Mammary epithelial cell (primary cell): ENCODE data around the gene TNNC1.

Experiments used
- EZH2 ChIP-seq: IDR thresholded peaks from 2 replicates; pipeline ENCODE4 v1.6.1; 2012; ENCODE audit warnings: low read length, inconsistent platforms, borderline replicate concordance
- TF ChIP-seq, protein P1 (sequence below), 2 donors: IDR thresholded peaks in 1 of 2; conservative IDR thresholded peaks in 1 of 2; 2 replicates each; pipeline ENCODE4 v1.5.1; 2011 to 2012; ENCODE audit warnings: inconsistent platforms in 2 of 2, low read length in 2 of 2, mild to moderate bottlenecking in 2 of 2, control low read depth in 1 of 2, low read depth in 1 of 2; ENCODE audit not compliant: insufficient read depth in 1 of 2; ENCODE audit errors: extremely low read depth in 1 of 2

DNA sequence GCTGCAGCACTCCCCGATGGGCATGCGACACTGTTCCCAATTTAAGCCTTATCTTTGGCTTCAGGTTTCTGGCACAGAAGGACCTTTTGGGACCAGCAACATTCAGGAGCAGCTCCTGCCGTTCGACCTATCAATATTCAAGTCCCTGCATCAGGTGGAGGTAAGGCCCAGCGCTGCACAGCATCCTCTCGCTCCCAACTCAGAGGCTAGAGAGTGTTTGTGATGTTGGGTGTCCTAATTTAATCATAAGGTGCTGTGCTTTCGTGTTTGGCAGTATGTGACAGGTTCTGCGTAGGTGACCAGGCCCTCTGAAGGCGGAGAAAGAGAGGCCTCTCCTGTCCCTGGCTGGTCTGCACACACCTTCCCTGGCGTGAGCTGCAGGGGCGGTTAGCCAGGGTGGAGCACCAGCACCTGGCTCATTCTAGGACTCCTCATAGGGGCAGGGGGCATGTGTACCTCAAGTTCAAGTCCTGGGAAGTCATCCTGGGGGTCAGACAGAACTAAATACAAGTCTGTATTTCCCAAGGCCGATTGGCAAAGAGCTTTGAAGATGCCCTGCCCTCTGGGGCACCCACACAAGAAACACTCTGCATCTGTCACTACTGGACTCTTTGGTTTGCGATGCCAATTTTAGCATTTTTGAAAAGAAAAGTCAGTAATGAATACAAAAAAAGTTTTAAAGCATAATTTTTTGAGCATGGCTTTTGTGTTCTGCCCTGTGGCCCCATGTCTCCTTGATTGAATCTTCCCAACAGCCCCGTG, 18.6 kb upstream of the TNNC1 start:
- no peak for TF ChIP-seq EZH2
- TF ChIP-seq, protein P1, sequence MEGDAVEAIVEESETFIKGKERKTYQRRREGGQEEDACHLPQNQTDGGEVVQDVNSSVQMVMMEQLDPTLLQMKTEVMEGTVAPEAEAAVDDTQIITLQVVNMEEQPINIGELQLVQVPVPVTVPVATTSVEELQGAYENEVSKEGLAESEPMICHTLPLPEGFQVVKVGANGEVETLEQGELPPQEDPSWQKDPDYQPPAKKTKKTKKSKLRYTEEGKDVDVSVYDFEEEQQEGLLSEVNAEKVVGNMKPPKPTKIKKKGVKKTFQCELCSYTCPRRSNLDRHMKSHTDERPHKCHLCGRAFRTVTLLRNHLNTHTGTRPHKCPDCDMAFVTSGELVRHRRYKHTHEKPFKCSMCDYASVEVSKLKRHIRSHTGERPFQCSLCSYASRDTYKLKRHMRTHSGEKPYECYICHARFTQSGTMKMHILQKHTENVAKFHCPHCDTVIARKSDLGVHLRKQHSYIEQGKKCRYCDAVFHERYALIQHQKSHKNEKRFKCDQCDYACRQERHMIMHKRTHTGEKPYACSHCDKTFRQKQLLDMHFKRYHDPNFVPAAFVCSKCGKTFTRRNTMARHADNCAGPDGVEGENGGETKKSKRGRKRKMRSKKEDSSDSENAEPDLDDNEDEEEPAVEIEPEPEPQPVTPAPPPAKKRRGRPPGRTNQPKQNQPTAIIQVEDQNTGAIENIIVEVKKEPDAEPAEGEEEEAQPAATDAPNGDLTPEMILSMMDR (conservative IDR thresholded peaks at IDR 0.05 in 1 of 2, IDR thresholded peaks at IDR 0.05 in 1 of 2; ENCODE audit: extremely low read depth in 1 of 2, insufficient read depth in 1 of 2, low read depth in 1 of 2, low read length in 2 of 2), result no peak
